GM12874 (cell line): Measurements from ENCODE around the gene NCS1.

ENCODE experiments used
- CTCF ChIP-seq: IDR thresholded peaks from 2 replicates; pipeline ENCODE4 v1.5.1; 2011; ENCODE audit warnings: low read depth, mild to moderate bottlenecking, control low read depth, low read length, moderate library complexity; ENCODE audit not compliant: insufficient read depth

Gene NCS1

GRCh38 chr9:130189840-130190239 lies 17.6 kb downstream of the NCS1 start:
- TF ChIP-seq CTCF, result no peak

- TF ChIP-seq CTCF, result no peak
Observed at GRCh38 chr9:130191068-130191748, 19.0 kb downstream of the NCS1 start.

- TF ChIP-seq CTCF, result no peak
Observed at GRCh38 chr9:130191749-130192120, 19.5 kb downstream of the NCS1 start.

DNA sequence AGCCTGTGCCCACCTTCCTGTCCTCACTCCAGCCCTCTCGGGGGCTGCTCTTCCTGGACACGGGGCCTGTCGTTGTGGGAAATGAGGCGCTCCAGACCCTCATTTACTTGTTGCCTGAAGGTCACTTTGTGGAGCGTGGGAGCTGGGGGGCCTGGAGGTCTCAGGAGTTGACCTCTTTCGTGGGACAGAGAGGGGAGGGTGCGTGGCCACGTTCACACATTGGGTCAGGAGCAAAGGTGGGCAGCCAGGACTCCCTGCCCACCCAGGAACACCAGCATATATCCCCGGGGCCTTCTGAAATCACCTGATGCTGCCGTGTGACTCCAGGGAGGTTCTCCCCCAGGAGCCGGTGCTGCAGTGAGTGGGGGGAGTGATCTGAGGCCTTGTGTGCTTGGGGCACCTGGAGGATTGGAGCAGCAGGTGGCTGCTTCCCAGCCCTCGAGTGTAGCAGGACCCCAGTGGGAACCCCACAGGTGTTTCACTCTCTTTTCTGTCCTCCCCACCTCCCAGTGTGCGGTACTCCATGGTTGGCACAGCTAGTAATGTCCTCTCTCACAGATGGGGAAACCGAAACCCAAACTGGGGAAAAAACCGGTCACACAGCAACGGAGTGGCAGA lies 20.3 kb downstream of the NCS1 start:
- TF ChIP-seq CTCF, result no peak

GRCh38 chr9:130193103-130193502 lies 20.9 kb downstream of the NCS1 start:
- no peak for TF ChIP-seq CTCF

GRCh38 chr9:130193531-130194377 lies 21.6 kb downstream of the NCS1 start:
- TF ChIP-seq CTCF, result no peak

- no peak for TF ChIP-seq CTCF
Observed at GRCh38 chr9:130194378-130194932, 22.3 kb downstream of the NCS1 start.
